Thoracic aorta (tissue), 2 donors: ENCODE results near the gene APC2. TPM values are rescaled to one million over a fixed set of nuclear protein-coding genes. Genes with fewer than 3 reads are reported as not detected.

ENCODE experiments used
- ATAC-seq: fragments of 150-250 bp; one replicate; pipeline ENCODE4 v1.8.0; 2017; ENCODE audit warnings: low read depth; ENCODE audit not compliant: insufficient number of reproducible peaks, low FRiP score
- DNase-seq: peaks from one replicate; pipeline ENCODE4 v3.0.0-alpha.2; 2020; ENCODE audit warnings: low spot score
- H3K27ac ChIP-seq, 2 donors: fragments of 200-600 bp; sonication (generic); 1 replicate in 1 of 2; 2 replicates in 1 of 2; pipeline ENCODE4 v1.5.1; 2016; ENCODE audit warnings: mild to moderate bottlenecking in 2 of 2, moderate library complexity in 2 of 2
- H3K27me3 ChIP-seq: fragments of 200-600 bp; sonication (generic); replicated peaks from 2 replicates; pipeline ENCODE4 v1.6.0; 2016; ENCODE audit warnings: mild to moderate bottlenecking; ENCODE audit not compliant: insufficient read depth
- H3K36me3 ChIP-seq: fragments of 200-600 bp; sonication (generic); one replicate; pipeline ENCODE4 v1.5.1; 2016
- H3K4me1 ChIP-seq, 2 donors: fragments of 200-600 bp; sonication (generic); 1 replicate in 1 of 2; 2 replicates in 1 of 2; pipeline versions ENCODE4 v1.5.1 to v1.6.0; 2016; ENCODE audit warnings: low read depth in 2 of 2, mild to moderate bottlenecking in 1 of 2; ENCODE audit not compliant: control insufficient read depth in 1 of 2
- H3K4me3 ChIP-seq: fragments of 200-600 bp; sonication (generic); 2 replicates; pipeline ENCODE4 v1.5.1; 2016; ENCODE audit warnings: mild to moderate bottlenecking
- H3K9me3 ChIP-seq: fragments of 200-600 bp; sonication (generic); 2 replicates; pipeline ENCODE4 v1.5.1; 2016
- total RNA-seq, 2 donors: library from RNA; depleted of rRNA; stranded (reverse); fragments of >200 nt; gene quantifications; one replicate each; pipeline versions ENCODE4 v1.1.0 to v1.2.3, GENCODE V29; 2016
- TF ChIP-seq, protein P1 (sequence below): fragments of 200-600 bp; sonication (generic); IDR thresholded peaks from one replicate; pipeline ENCODE4 v1.5.1; 2019; ENCODE audit warnings: antibody characterized with exemption

The APC2 gene
- total RNA-seq, 2 donors from 2014 or later = 0.41 to 0.78 TPM

DNA sequence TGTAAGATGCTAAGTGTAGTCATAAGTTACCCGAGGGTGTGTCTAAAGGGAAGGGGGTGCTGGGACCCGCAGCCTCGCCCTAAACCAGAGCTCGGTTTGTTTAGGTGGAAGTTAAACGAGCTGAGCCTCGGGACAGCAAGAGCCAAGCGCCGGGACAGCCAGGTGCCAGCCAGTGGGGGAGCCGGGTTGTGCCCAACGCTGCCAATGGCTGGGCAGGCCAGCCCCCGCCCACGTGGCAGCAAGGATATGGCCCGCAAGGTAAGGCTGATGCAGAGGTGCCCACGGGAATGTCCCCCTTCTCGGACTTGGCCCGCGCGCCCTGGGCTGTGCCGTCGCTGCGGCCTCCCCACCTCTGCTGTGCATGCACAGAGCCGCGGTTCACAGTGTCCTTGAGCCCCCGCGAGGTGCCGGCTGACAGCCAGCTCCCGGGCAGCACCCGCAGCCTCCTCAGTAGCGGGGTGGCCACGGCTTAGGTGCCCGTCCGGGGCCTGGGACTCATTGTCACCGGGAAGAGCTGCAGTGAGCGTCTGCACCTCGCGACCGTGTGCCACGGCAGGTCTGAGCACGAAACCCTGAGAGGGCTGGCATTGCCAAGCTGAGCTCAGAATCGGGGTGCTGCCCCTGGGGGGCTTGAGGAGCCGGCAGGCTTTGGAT, 21.1 kb upstream of the APC2 start:
- ATAC-seq = no peak
- Histone ChIP-seq H3K4me1 (no peaks in the 10 kb centered on the region), H3K9me3 (no peaks in the 10 kb centered on the region), H3K4me3 (no peak overlapping the region), H3K27ac (no peak overlapping the region), H3K36me3 (peaks cover 62% of the 10 kb centered on the region), H3K27me3 (no peaks in the 10 kb centered on the region)
- TF ChIP-seq, protein P1, sequence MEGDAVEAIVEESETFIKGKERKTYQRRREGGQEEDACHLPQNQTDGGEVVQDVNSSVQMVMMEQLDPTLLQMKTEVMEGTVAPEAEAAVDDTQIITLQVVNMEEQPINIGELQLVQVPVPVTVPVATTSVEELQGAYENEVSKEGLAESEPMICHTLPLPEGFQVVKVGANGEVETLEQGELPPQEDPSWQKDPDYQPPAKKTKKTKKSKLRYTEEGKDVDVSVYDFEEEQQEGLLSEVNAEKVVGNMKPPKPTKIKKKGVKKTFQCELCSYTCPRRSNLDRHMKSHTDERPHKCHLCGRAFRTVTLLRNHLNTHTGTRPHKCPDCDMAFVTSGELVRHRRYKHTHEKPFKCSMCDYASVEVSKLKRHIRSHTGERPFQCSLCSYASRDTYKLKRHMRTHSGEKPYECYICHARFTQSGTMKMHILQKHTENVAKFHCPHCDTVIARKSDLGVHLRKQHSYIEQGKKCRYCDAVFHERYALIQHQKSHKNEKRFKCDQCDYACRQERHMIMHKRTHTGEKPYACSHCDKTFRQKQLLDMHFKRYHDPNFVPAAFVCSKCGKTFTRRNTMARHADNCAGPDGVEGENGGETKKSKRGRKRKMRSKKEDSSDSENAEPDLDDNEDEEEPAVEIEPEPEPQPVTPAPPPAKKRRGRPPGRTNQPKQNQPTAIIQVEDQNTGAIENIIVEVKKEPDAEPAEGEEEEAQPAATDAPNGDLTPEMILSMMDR = no peak
- no peak for DNase-seq

- no peaks in the 10 kb centered on the region for H3K27me3 ChIP-seq
- H3K4me1 ChIP-seq = no peaks in the 10 kb centered on the region
- ATAC-seq = no peak
- no peak for DNase-seq
- TF ChIP-seq, protein P1 = no peak
- H3K4me3 ChIP-seq = no peak overlapping the region
- peaks cover 63% of the 10 kb centered on the region for H3K36me3 ChIP-seq
- H3K9me3 ChIP-seq = no peaks in the 10 kb centered on the region
- H3K27ac ChIP-seq = no peak overlapping the region
Measured at GRCh38 chr19:1429750-1430149, 20.2 kb upstream of the APC2 start.

DNA sequence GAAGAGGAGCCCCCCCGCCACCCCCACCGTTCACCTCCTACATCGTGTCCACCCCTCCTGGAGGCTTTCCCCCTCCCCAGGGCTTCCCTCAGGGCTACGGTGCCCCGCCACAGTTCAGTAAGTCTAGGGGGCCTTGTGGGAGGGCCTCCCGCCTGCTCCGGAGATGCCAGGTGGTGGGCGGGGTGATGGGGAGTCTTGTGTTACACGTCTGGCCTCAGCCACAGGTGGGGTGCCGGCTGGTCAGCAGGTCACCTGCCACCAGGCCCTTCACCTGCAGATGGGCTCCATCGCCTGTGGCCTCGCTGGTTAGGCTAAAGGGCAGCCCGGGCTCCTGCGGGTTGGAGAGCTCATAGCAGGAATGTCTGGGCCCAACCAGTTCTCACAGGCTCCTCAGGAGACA, 19.7 kb upstream of the APC2 start:
- Histone ChIP-seq H3K9me3 (no peaks in the 10 kb centered on the region), H3K27me3 (no peaks in the 10 kb centered on the region), H3K27ac (no peak overlapping the region), H3K36me3 (peaks cover 59% of the 10 kb centered on the region), H3K4me1 (no peaks in the 10 kb centered on the region), H3K4me3 (no peak overlapping the region)
- DNase-seq = no peak
- TF ChIP-seq, protein P1 = no peak
- ATAC-seq = no peak

DNA sequence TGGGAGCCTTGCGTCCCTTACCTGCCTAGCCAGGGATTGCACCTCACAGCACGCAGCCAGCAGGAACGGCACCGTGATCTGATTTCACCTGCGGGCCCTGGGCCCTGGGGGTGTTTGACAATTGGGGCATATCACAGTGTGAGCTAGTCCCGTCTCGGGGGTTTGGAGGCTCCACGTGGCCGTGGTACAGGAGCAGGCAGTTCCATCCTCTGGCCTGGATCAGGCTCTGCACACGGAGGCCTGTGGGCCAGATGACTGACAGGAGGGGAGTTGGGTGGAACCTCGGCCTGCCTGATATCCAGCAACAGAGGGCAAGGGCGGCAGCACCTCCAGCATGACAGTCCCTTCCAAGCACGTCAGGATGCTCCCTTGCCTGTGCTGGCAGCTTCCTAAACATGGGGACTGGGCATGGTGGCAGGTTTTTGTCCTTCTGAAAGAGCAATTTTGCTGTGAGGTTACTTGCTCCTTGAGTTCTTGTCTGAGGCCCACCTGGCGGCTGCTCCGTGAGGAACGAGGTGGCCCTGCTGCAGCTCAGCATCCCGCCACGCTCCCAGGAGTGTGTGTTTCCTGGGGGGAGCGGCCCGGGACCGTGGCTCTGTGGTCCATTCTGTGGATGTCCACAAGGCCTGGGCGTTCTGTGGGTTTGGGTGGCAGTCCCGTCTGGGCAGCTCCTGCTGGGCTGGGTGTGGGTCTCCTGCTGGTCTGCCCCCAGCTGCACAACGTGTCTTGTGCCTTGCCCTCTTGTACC, 18.0 kb upstream of the APC2 start:
- Histone ChIP-seq H3K27me3 (no peaks in the 10 kb centered on the region), H3K4me1 (no peaks in the 10 kb centered on the region), H3K4me3 (no peak overlapping the region), H3K36me3 (peaks cover 61% of the 10 kb centered on the region), H3K27ac (no peak overlapping the region), H3K9me3 (no peaks in the 10 kb centered on the region)
- ATAC-seq (no peak), DNase-seq (no peak)
- TF ChIP-seq, protein P1 = no peak

DNA sequence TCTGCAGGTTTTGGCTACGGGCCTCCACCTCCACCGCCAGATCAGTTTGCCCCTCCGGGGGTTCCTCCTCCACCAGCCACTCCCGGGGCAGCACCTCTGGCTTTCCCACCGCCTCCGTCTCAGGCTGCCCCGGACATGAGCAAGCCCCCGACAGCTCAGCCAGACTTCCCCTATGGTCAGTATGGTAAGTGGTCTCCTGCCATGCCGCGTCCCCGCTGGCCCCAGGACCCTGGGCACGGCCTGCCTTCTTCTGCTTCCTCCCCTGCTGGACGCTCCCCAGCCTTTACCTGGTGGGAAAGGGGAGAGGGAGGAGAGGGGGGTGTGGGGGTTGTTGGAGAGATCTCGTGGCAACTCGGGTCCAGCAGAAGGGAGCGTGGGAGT, 17.4 kb upstream of the APC2 start:
- Histone ChIP-seq H3K27ac (no peak overlapping the region), H3K4me3 (no peak overlapping the region), H3K9me3 (no peaks in the 10 kb centered on the region), H3K4me1 (no peaks in the 10 kb centered on the region), H3K36me3 (peaks cover 58% of the 10 kb centered on the region), H3K27me3 (no peaks in the 10 kb centered on the region)
- ATAC-seq = no peak
- no peak for DNase-seq
- TF ChIP-seq, protein P1 = no peak
